Activated T-cell treated with anti-CD3 and anti-CD28 coated beads, Interleukin-2, amount 50 U/mL, for 4 hours (primary cell): Measurements from ENCODE around the gene TBL1Y. TPM values are rescaled to one million over a fixed set of nuclear protein-coding genes. Genes with fewer than 3 reads are reported as not detected.
"Not testable (repeated sequence)": the region's sequence is repeated elsewhere in the genome, so short reads cannot be mapped to it uniquely, and the experiment has no call there.

Experiments
- ATAC-seq, 2 donors: fragments of 200-7000 bp; cut with Tn5 transposase; one replicate each; pipeline ENCODE4 v1.10.0; 2021
- DNase-seq: peaks from one replicate; pipeline ENCODE4 v3.0.0-alpha.2; 2020
- H3K27me3 Mint-ChIP-seq: one replicate; pipeline ENCODE4 v1.8.0; 2021; ENCODE audit warnings: low read depth, mixed read lengths
- H3K36me3 Mint-ChIP-seq: one replicate; pipeline ENCODE4 v1.8.0; 2022; ENCODE audit warnings: mixed read lengths; ENCODE audit not compliant: insufficient read depth
- H3K4me1 Mint-ChIP-seq: one replicate; pipeline ENCODE4 v1.8.0; 2021; ENCODE audit warnings: low read depth, mixed read lengths
- H3K4me3 Mint-ChIP-seq: one replicate; pipeline ENCODE4 v1.8.0; 2021; ENCODE audit warnings: mild to moderate bottlenecking, moderate library complexity, mixed read lengths
- H3K9me3 Mint-ChIP-seq: one replicate; pipeline ENCODE4 v1.8.0; 2021; ENCODE audit warnings: mixed read lengths
- total RNA-seq, 3 donors: library from RNA; stranded (reverse); gene quantifications; one replicate each; pipeline ENCODE4 v1.2.1, GENCODE V29; 2021

Gene TBL1Y
- total RNA-seq, 3 donors from 2014 or later: not detected

DNA sequence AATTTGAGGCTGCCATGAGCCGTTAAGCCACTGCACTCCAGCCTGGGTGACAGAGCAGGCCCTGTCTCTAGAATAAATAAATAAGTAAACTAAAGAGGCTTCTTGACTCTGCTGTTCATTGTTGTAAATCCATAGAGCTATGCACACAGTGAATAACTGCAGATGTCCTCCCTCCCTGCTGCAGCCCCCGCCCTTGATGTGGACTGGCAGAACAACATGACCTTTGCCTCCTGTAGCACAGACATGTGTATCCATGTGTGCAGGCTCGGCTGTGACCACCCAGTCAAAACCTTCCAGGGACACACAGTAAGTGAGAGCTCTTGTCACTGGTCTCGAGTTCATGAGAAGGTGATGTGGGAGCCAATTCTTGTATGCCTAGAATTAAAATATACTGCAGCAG, 170.1 kb downstream of the TBL1Y start:
- not testable (repeated sequence) for DNase-seq, H3K4me1 Mint-ChIP-seq, H3K4me3 Mint-ChIP-seq, H3K9me3 Mint-ChIP-seq, H3K27me3 Mint-ChIP-seq, ATAC-seq, H3K36me3 Mint-ChIP-seq

DNA sequence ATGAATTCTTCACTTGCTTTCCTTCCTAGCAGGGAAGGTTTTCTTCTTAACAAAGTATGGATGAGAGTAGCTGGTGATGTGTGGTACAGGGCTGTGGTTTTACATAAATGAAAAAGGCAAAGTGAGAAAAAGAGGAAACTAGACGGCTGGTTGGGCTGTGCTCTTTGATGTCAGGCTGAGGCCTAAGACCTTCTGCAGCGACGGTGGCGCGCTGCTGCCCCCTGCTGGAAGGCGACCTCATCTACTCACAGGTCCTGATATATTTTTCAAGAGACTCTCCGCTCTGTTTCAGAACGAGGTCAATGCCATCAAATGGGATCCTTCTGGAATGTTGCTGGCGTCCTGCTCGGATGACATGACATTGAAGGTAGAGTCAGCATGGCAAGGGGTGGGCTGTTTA, 175.1 kb downstream of the TBL1Y start:
- no peaks in the 10 kb centered on the region for H3K27me3 Mint-ChIP-seq
- no peaks in the 10 kb centered on the region for H3K9me3 Mint-ChIP-seq
- no peak for DNase-seq
- no peaks in the 10 kb centered on the region for H3K36me3 Mint-ChIP-seq
- peaks cover 9% of the 10 kb centered on the region for H3K4me1 Mint-ChIP-seq
- ATAC-seq: peak in 1 of 2 donors; percentile 69
- no peak overlapping the region for H3K4me3 Mint-ChIP-seq

DNA sequence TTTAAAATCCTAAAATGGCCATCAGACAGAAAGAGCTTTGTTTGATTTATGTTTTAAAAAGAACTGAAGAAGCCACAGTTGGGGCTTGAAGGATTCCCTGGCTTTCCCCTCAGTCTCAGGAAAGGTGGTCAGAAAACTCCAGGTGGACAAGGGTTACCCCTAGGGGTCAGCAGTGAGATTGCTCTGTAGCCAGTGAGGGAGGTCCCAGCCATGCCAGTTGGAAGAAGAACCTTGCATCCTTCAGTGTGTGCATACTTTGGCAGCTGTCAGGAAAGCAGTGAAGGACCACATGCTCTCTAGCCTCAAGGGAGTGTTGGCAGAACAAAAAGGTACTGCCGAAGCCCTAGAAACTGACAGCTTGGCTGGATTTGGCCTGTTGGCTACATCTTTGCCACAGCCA, 182.3 kb downstream of the TBL1Y start:
- H3K36me3 Mint-ChIP-seq: no peaks in the 10 kb centered on the region
- no peaks in the 10 kb centered on the region for H3K27me3 Mint-ChIP-seq
- no peak overlapping the region for H3K4me3 Mint-ChIP-seq
- ATAC-seq (no peak), DNase-seq (no peak)
- no peaks in the 10 kb centered on the region for H3K4me1 Mint-ChIP-seq
- no peaks in the 10 kb centered on the region for H3K9me3 Mint-ChIP-seq

DNA sequence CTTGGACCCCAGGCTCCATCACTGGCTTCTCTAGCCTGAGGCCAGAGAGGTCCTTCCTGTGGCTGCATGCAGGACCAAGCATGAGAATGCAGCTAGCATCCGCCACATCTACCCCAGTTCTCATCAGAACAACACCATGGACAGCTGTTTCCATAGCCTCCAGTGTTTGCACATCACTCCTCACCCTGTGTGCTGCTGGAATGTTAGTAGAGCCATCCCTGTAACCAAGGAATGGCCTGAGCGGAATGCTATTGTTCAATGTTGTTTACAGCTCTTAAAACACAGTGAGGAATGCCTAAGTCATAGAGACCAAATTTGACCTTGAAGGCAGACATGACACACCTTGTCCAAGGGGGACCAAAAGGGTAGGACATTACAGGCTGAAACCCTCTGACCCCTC, 183.9 kb downstream of the TBL1Y start:
- H3K36me3 Mint-ChIP-seq: no peaks in the 10 kb centered on the region
- H3K9me3 Mint-ChIP-seq: no peaks in the 10 kb centered on the region
- DNase-seq (no peak), ATAC-seq (no peak)
- H3K4me1 Mint-ChIP-seq: no peaks in the 10 kb centered on the region
- no peak overlapping the region for H3K4me3 Mint-ChIP-seq
- H3K27me3 Mint-ChIP-seq: no peaks in the 10 kb centered on the region

DNA sequence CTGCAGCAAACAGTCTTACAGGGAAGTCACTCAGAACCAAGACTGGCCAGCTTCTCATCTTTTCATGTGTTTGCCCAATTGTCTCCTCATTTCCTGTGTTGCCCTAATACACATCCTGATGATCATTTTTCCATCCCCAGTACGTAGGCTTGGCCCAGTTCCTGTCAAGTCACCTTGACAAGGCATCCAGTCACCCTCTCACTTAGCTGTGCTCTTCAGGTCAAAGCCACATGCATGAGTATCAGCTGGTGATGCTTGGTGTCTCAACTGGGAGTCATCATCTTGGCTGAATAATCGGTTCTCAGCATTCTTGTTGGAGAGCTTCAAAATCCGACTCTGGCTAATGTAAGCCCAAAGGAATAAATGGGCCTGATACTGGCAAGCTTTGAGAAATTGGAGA, 186.5 kb downstream of the TBL1Y start:
- H3K4me1 Mint-ChIP-seq: peaks cover 3% of the 10 kb centered on the region
- H3K27me3 Mint-ChIP-seq: peaks cover under 1% of the 10 kb centered on the region
- H3K36me3 Mint-ChIP-seq: no peaks in the 10 kb centered on the region
- H3K9me3 Mint-ChIP-seq: no peaks in the 10 kb centered on the region
- DNase-seq: no peak
- no peak overlapping the region for H3K4me3 Mint-ChIP-seq
- no peak for ATAC-seq

DNA sequence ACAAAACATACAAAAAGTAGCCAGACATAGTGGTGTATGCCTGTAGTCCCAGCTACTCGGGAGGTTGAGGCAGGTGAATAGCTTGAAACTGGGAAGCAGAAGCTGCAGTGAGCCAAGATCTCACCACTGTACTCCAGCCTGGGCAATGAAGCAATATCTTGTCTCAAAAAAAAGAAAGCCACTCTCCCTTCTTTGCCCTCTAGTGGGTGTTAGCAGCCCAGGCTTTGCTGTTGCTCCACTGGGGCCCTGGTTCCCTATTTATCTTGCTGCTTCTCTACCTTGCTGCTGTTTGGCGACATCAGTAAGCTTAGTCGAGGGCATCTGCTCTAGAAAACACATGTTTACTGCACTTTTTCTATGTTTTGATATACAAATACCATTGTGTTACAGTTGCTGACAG, 189.2 kb downstream of the TBL1Y start:
- Mint-ChIP-seq H3K36me3 (no peaks in the 10 kb centered on the region), H3K9me3 (no peaks in the 10 kb centered on the region), H3K27me3 (peaks cover 2% of the 10 kb centered on the region), H3K4me3 (no peak overlapping the region), H3K4me1 (peaks cover 14% of the 10 kb centered on the region)
- no peak for DNase-seq
- ATAC-seq: no peak

DNA sequence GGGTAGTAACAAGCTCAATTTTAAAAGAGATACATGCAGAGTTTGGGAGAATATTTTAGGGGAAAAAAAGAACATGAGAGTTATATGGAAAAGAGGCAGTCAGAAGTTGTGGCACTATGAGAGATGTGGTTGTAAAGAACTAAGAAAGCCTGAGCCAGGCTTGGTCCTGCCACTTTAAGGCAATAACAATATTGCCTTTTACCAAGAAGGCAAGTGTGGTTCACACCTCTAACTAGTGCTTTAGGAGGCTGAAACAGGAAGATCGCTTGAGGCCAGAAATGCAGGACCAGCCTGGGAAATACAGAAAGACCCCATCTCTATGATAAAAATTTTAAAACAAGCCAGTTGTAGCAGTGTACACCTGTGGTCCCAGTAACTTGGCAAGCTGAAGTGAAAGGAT, 192.2 kb downstream of the TBL1Y start:
- Mint-ChIP-seq H3K36me3 (no peaks in the 10 kb centered on the region), H3K4me3 (no peak overlapping the region), H3K9me3 (no peaks in the 10 kb centered on the region), H3K4me1 (peaks cover 27% of the 10 kb centered on the region), H3K27me3 (peaks cover 2% of the 10 kb centered on the region)
- no peak for DNase-seq
- ATAC-seq: no peak

DNA sequence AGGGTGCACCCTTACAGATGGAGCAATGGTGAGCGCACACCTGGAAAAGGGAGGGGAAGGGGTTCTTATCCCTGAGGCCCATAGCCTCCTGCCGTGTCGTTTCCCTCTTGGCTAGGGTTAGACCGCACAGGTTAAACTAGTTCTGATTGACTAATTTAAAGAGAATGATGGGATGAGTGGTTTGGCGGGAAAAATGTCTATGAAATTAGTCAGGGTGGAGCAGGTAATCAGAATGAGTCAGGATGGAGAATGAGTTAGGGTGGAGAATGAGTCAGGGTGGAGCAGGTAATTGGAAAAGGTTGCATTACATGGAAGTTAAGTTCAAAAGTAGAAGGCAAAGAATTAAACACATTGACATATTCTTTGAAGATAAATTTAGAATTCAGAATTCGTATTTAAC, 196.7 kb downstream of the TBL1Y start:
- Mint-ChIP-seq H3K4me1 (peaks cover 23% of the 10 kb centered on the region), H3K4me3 (no peak overlapping the region), H3K27me3 (peaks cover under 1% of the 10 kb centered on the region), H3K9me3 (no peaks in the 10 kb centered on the region), H3K36me3 (no peaks in the 10 kb centered on the region)
- ATAC-seq: no peak
- DNase-seq: no peak

DNA sequence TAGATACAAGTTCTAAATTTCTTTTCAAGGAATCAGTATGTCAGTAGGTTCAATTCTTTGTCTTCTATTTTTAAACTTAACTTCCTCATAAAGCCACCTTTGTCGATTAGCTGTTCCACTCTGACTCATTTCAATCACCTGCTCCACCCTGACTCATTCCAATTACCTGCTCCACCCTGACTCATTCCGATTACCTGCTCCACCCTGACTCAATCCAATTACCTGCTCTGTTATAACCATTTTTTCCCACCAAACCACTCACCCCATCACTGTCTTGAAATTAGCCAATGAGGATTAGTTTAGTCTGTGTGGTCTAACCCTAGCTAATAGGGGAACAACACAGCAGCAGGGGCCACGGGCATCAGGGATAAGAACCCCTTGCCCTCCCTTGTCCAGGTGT, 199.6 kb downstream of the TBL1Y start:
- peaks cover 12% of the 10 kb centered on the region for H3K4me1 Mint-ChIP-seq
- no peaks in the 10 kb centered on the region for H3K36me3 Mint-ChIP-seq
- no peaks in the 10 kb centered on the region for H3K9me3 Mint-ChIP-seq
- H3K27me3 Mint-ChIP-seq: no peaks in the 10 kb centered on the region
- no peak overlapping the region for H3K4me3 Mint-ChIP-seq
- DNase-seq (no peak), ATAC-seq (no peak)

DNA sequence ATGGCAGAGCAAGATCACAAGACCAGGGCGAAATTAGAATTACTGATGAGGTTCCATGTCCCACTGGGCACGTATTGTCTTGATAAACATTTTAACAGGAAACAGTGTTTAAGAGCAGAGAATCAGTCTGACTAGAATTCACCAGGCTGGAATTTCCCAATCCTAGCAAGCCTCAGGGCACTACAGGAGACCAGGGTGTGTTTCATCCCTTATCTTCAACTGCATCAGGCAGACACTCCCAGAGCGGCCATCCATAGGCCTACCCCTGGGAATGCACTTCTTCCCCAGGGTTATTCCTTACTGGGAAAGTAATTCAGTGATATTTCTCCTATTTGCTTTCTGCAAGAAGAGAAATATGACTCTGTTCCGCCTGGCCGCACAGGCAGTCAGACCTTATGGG, 205.4 kb downstream of the TBL1Y start:
- Mint-ChIP-seq H3K4me1 (peaks cover 1% of the 10 kb centered on the region), H3K4me3 (no peak overlapping the region), H3K27me3 (no peaks in the 10 kb centered on the region), H3K36me3 (no peaks in the 10 kb centered on the region), H3K9me3 (no peaks in the 10 kb centered on the region)
- ATAC-seq (no peak), DNase-seq (no peak)

DNA sequence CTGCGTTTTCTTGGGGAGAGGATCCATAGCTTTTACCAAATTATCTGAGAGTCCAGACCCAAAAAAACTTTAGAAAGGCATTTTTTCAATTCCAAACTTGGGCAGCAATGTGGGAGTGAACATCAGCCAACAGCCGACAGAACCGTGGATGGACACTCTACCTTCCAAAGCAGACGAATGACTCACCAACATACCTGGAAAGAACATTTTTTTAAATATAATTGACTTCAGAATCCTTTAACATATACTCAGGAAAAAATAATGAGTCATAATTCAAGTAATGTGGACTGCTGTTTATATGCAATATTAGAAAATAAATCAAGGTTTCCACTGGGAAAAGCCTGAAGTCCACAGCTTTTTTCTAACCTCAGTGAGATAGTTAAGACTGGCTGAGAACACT, 211.7 kb downstream of the TBL1Y start:
- H3K27me3 Mint-ChIP-seq: no peaks in the 10 kb centered on the region
- H3K4me1 Mint-ChIP-seq: peaks cover 1% of the 10 kb centered on the region
- H3K36me3 Mint-ChIP-seq: no peaks in the 10 kb centered on the region
- DNase-seq (no peak), ATAC-seq (no peak)
- no peaks in the 10 kb centered on the region for H3K9me3 Mint-ChIP-seq
- H3K4me3 Mint-ChIP-seq: no peak overlapping the region

DNA sequence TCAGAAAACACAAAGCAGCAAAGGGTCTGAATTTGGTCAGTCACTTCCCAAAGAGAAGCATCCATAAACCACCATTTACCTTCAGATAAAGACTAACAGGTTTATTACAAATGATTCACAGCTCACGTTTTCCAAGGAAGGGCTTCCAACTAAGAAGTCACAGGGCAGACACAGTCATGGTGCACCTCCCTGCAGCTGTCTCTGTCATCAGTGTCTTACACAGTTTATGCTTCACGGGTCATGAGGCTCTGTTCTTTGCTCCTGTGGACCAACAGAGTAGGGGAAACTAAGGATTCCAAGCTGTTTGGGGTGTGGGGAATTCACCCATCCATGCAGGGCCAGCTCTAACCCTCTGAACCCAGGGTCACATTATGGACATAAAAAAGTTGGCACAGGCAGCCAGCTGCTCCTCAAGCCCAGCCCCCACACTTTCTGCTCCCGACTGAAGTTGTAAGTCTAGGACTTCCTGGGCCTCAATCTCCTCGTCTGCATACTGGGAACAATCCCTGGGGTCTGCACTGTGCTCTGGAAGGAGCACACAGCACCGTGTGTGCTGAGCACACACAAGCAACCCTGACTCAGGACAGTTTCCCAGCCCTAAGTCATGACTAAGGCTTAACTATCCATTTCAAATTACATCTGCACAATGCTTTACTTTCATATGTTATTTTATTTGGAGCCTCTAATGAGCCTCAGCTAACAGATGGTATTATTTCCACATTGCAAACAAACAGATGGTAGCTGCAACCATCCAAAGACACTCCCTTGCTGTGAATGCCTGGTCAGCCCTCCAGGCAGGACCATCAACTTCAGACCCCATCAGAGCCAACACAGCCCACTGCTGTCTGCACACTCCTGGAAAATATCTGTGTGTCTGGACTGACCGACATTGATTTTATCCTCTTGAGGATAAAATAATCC, 214.9 kb downstream of the TBL1Y start:
- ATAC-seq (no peak), DNase-seq (no peak)
- Mint-ChIP-seq H3K4me1 (no peaks in the 10 kb centered on the region), H3K4me3 (no peak overlapping the region), H3K9me3 (no peaks in the 10 kb centered on the region), H3K27me3 (no peaks in the 10 kb centered on the region), H3K36me3 (no peaks in the 10 kb centered on the region)

DNA sequence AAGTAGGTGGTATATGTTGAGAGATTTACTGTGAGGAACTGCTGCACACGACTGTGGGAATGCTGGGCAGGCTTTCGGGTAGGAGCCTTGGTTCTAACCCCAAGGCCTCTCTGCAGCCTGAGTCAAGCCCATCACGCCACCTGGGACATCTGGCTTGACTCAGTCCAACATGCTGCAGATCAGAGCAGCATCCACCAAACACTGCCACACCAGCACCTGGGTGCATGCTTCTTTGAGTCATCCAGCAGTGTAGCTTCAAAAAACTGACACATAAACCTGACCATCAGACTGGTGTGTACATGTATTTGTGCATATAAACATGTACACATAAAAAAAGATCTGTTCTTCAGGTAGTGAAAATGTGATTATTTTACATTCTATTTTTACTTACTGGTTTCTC, 217.7 kb downstream of the TBL1Y start:
- Mint-ChIP-seq H3K36me3 (no peaks in the 10 kb centered on the region), H3K4me3 (no peak overlapping the region), H3K27me3 (peaks cover 2% of the 10 kb centered on the region), H3K9me3 (no peaks in the 10 kb centered on the region), H3K4me1 (no peaks in the 10 kb centered on the region)
- ATAC-seq: no peak
- DNase-seq: no peak
